SU-DHL-6 (cell line): ENCODE measurements around the gene TSPAN8.

ENCODE experiments used
- CTCF ChIP-seq: fragments of 200-600 bp; sonication (generic); IDR thresholded peaks from one replicate; pipeline ENCODE4 v1.5.1; 2017; ENCODE audit warnings: antibody characterized with exemption, mild to moderate bottlenecking, low read length, moderate library complexity; ENCODE audit not compliant: insufficient read depth, poor library complexity, severe bottlenecking
- EZH2phosphoT487 ChIP-seq: fragments of 200-600 bp; sonication (generic), shearing (Covaris generic); conservative IDR thresholded peaks from 2 replicates; pipeline ENCODE4 v1.6.1; 2018; ENCODE audit warnings: mild to moderate bottlenecking, antibody characterized with exemption, low read length, moderate library complexity, mixed read lengths

- TF ChIP-seq CTCF (no peak), EZH2phosphoT487 (no peak)
These were observed 33.9 kb upstream of the TSPAN8 start for GRCh38 chr12:71191509-71192196.
